A204.1 (cell line): Measurements from ENCODE around the gene ZNF749.

Experiments
- FAIRE-seq: peaks from 2 replicates; lab custom pipeline; 2012; peaks lifted over from hg19 to GRCh38; lab: Jason Lieb, UNC

ZNF749 gene

DNA sequence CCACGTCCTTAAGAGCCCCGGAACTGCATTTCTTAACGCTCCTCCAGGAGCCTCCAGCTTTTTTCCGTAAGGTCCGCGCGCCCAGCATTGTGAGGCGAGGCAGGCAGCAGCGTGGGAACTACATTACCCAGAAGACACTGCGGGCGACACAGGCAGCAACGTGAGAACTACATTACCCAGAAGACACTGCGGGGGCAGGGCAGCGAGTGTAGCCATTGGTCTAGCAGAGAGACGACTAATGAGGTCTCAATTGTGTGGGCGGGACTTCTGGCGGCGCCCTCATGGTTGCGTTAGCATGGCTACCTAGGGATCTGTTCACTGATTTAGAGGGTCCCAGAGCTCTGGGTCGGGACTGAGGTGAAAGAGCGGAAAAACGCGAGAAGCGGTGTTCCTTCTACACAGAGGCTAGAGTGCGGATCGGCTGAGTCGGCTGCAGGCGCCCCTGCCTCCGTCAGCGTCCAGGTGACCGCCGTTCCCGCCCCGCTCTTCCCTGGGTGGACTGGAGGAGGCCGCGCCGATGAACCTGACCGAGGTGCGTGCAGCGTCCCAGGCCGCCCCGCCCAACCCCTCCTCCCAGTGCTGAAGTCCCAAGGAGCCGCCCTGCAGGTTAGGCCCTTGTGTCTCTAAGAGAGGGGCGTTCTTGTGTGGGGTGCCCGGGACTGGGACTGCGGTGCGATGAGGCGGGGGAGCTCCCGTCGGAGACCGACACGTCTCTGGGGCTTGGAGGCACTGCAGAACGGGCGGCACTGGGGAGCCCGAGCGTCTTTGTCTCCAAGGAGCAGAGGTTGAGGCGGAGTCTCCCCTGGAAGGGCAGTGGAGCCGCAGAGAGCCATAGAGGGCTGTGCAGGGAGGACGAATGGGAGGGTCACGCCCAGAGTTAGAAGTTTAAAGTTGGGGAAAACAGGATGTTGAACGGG, at the start of gene ZNF749:
Gene ZNF749, plus strand, starts transcription at position 264 of the 917 bp plus-strand sequence. Its CDS starts 254 bp downstream, at position 518.
- peak; percentile 98 for FAIRE-seq

GRCh38 chr19:57389194-57389729, 45.9 kb upstream of the ZNF749 start:
- FAIRE-seq, result no peak

DNA sequence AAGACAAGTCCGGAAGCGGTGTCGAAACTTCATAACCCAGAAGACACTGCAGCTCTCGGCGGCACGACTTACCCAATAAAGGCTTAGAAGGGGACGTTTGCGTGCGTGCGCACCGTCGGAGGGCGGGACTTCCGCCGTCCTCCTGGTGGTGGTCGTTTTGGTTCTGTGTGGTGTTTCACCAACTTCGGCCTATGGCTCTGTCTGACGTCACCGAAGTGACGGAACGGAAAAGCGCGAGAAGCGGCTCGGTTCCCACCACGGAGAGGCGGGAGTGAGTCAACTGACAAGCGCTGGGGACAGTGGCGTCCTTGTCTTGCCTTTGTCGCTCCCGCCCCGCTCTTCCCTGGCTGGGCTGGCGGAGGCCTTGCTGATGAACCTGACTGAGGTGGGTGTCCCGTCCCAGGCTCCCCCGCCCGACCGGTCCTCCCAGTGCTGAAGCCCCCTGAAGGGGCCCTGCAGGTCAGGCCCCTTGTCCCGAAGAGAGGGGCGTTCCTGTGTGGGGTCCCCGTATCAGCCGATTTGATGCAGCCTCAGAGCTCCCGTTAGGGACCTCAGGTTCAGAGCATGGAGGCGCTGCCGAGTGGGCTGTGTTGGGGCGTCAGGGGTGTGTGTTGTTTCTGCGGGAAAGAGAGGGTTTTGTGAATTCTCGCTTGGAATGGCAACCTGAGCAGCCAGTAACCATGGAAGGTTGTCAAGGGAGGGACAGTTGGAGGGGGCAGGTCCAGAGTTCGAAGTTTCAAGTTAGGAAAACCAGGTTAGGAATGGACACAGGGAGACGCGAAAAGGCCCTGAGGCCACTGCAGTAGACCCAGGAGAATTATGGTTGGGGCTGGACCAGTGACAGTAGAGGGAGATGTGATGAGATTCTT, 45.2 kb upstream of the ZNF749 start, which contains the start of gene ZNF548:
Gene ZNF548, plus strand, starts transcription at position 125 of the 869 bp plus-strand sequence. Its CDS starts 246 bp downstream, at position 371.
- FAIRE-seq, result peak; percentile 99

GRCh38 chr19:57395710-57396109, 39.4 kb upstream of the ZNF749 start:
- FAIRE-seq, result no peak

DNA sequence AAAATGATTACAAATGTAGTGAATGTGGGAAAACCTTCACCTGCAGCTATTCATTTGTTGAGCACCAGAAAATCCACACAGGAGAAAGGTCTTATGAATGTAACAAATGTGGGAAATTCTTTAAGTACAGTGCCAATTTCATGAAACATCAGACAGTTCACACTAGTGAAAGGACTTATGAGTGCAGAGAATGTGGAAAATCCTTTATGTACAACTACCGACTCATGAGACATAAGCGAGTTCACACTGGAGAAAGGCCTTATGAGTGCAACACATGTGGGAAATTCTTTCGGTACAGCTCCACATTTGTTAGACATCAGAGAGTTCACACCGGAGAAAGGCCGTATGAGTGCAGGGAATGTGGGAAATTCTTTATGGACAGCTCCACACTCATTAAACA, 36.3 kb upstream of the ZNF749 start:
- FAIRE-seq, result no peak

GRCh38 chr19:57403737-57404563, 31.2 kb upstream of the ZNF749 start:
- FAIRE-seq, result no peak

DNA sequence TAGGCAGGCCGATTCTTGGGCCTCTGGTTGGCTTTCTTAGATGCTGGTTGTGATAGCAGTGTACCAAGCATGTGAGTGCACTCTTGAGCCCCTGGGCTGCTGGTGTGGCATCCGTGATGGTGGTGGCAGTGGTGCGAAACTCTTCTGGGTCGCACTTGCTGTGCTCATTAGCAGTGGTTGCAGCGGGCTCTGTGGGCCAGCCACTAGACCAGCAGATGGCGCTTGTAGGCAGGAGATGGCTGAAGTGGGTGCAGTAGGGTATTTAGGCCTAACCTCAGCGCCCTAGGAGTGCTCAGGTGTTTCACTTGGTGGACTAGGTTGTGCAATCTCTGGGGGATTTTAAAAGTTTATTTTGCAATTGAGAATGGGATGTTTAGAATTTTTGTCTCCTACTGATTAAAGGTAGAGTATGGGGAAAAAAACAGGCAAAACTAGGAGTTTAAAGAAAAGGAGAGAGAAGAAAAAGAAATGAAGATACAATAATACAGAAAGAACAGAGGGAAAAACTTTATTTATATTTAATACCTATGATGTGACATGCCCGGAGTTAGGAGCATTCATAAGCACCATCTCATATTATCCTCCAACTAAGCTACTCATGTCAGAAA, 28.5 kb upstream of the ZNF749 start:
- FAIRE-seq, result no peak

GRCh38 chr19:57410877-57411671, 24.1 kb upstream of the ZNF749 start, which contains the start of gene ZNF17:
Gene ZNF17, plus strand, starts transcription at chr19:57411161. Its CDS starts 2,455 bp downstream, at chr19:57413616.
- peak; percentile 98 for FAIRE-seq

GRCh38 chr19:57419439-57419838, 15.7 kb upstream of the ZNF749 start:
- no peak for FAIRE-seq

DNA sequence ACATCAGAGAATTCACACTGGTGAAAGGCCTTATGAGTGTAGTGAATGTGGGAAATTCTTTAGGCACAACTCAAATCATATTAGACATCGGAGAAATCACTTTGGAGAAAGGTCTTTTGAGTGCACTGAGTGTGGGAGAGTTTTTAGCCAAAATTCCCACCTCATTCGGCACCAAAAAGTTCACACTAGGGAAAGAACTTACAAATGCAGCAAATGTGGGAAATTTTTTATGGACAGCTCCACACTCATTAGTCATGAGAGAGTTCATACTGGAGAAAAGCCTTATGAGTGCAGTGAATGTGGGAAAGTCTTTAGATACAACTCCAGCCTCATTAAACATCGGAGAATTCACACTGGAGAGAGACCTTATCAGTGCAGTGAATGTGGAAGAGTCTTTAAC, 14.1 kb upstream of the ZNF749 start:
- no peak for FAIRE-seq

GRCh38 chr19:57434386-57435061, 601 bp upstream of the ZNF749 start:
- FAIRE-seq, result no peak

GRCh38 chr19:57436417-57436816, 1.3 kb downstream of the ZNF749 start:
- FAIRE-seq, result no peak

GRCh38 chr19:57437931-57438330, 2.8 kb downstream of the ZNF749 start:
- no peak for FAIRE-seq

- no peak for FAIRE-seq
Observed at GRCh38 chr19:57438925-57439324, 3.8 kb downstream of the ZNF749 start.

DNA sequence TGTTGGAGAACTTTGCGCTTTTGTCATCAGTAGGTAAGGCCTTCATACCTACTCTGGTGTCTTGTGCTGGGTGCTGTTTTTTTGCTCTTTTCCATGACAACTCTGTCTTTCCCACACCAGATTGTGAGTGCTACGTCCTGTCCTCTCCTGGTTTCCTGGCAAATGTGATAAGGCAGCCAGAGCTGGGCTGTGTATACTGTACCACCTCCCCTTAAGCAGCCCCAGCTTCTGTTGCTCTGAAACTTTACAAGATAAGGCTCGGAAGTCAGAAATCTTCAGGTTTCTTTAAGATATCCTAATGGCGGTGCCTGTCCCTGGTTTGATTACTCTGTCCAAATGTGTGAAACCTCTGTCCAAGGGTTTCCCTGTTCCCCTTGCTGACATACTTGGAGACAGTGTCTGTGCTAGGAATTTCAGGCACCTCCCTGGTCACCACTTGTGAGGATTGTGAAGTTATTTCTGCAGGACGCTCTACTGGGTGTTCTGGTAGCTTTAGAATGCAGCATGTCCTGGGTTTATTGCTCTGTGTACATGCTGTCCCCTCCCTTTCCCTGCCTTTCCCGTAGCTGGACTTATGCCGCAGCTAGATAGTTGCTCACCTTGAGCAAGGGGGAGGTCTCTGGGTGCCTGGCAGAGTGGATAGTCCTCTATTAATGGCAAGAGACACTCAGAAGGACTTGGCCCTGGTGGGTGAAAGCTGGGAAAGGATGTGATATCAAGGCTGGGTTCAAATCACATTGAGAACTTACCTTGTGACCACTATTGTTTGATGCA, 7.0 kb downstream of the ZNF749 start:
- no peak for FAIRE-seq

DNA sequence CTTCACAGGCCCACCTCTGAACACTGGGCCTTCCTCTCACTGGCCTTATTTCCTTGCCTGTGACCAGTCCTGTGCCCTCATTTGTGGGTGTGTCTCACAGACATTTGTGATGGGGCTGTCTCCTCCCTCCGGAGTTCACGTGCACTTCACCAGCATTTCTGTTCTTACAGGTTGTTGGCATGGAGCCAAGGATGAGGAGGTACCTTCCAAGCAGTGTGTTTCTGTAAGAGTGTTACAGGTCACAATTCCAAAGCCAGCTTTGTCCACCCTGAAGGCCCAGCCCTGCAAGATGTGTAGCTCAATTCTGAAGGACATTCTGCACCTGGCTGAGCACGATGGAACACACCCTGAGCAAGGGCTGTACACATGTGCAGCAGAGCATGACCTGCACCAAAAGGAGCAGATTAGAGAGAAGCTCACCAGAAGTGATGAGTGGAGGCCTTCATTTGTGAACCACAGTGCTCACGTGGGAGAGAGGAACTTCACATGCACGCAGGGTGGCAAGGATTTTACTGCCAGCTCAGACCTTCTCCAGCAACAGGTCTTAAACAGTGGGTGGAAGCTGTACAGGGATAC, 8.1 kb downstream of the ZNF749 start:
- FAIRE-seq, result no peak

DNA sequence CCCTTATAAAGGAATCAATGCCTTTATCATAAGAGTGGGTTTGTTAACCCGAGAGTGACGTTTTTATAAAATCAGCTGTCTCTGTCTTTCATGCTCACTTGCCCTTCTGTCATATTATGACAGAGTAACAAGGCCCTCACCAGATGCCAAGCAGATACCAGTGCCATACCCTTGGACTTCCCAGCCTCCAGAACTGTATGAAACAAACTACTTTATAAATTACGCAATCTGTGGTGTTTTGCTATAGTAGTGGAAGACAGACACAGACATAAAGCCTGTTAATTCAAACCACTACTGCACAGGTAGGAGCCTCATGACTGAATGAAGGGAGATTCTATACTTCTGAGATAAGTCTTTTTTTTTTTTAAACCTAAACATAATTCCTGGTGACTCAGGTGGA, 17.2 kb downstream of the ZNF749 start:
- no peak for FAIRE-seq

DNA sequence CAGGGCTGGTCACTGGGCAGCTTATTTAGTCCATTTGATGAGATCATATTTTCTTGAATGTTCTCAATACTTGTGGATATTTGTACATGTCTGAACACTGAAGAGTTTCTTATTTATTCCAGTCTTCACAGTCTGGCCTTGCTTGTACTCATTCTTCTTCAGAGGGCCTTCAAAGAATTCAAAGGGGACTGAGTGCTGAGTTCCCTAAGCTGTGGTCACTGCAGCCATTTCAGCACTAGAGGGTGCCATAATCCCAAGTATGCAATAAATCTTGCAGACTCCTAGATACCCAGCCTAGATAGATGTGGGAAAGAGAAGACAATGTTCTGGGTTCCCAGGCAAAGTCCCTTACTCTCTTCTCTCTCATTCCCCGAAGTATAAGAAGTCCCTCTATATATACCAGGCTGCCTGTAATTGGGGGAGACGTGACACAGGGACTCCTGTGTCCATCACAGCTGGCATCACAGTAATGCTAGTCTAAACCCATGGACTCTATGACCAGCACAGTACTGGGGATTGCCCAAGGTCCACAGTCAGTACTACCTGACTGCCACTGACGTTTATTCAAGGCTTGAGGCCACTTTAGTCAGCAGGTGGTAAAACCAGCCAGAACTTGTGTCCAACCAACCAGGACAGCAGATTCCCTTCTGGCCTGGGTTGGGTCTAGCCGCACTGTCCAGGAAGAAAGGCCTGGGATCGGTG, 30.7 kb downstream of the ZNF749 start:
- FAIRE-seq, result peak; percentile 63
